SH-SY5Y (cell line): ENCODE results near the gene SNX11.

ENCODE experiments used
- GATA2 ChIP-seq: IDR thresholded peaks from 2 replicates; pipeline ENCODE4 v1.6.1; 2011; ENCODE audit warnings: mild to moderate bottlenecking, low read depth, low read length
- GATA3 ChIP-seq: IDR thresholded peaks from 2 replicates; pipeline ENCODE4 v1.6.1; 2011; ENCODE audit warnings: low read depth, mild to moderate bottlenecking, low read length, moderate library complexity

Gene SNX11

DNA sequence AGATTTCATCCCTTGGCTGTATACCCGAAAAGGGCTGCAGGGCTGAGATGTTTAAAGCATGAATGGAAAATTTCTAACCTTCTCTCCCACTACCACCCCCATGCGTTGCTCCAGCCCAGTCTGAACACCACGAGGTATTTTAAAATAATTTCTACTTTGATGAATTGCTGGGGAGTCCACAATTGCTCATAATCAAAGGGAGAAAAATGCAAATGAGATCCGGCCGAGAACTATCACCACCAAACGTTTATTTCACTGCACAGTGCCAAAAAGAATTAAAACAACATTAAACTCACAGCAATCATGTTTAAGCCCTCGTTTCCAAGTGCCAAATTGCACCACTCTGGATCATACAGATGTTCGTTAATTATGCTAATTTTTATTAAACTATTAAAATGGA, 36.7 kb downstream of the SNX11 start:
- TF ChIP-seq GATA3 (no peak), GATA2 (no peak)

DNA sequence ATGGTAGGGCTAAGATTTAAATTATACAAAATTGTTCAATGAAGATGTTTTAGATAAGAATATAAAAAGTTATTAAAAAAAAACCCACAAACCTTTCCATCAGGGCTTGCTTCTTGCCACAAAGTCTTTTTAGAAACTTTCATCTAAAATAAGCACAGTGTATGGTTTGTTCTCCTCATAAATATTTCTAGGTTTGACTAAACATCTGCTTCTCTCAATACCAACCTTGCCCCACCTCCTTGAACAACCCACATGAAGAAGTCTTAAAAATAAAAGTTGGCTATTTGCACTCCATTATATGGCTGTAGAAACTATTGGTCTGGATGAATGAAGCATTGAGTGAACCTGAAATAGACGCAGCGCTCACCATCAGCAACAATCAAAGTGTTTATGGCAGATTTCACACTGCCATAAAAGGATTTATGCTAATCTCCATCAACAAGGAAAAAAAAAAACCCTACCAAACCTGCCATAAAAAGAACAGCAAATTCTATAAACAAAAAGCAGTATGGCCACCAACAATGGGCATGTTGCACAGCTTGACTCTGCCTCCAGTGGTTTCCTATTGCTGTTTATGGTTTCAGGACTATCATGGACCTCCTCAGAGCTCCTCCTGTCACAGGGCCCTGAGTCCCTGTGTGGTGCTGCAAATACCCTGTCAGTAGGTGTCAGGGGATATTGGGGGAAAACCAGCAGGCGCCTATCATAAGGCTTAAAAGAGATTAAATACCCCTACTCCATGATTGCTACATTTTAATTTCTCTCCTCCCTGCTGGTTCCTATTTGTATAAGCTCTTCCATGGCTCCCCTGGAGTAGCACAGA, 37.6 kb downstream of the SNX11 start:
- TF ChIP-seq GATA2 = no peak
- TF ChIP-seq GATA3 = no peak

DNA sequence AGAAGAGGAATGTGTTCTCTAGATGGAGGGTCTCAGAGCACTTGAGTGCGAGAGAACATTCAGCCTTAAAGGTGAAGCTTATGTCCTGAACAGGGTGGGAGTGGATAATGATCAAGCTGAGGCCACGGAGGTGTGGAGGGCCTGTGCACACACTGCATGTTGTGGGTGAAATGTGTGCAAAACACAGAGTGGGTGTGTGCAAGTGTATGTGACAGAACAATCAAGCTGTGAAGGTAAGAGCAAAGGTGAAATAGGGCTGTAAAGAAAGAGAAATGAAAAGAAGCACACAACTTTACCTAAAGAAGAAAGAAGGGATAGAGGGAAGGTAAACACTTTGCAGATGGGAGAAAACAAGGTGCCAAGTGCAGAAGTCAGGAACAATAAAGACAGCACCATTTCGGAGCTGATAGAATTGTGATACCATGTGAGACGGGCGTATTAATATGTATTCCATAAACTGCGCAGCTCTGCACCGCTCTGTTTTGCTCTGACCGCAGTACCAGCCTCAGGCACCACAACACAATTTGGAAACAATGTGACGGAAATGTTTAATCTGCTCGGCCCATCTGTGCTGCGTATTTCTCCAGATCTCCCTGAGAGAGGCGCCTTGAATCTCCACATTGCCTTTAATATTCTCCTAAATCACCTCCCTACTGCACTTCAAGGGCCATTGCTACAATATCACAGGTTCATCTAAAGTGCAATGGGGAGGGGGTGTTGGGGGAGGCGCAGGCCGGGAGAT, 40.6 kb downstream of the SNX11 start:
- no peak for TF ChIP-seq GATA3
- peak; percentile 83 for TF ChIP-seq GATA2

DNA sequence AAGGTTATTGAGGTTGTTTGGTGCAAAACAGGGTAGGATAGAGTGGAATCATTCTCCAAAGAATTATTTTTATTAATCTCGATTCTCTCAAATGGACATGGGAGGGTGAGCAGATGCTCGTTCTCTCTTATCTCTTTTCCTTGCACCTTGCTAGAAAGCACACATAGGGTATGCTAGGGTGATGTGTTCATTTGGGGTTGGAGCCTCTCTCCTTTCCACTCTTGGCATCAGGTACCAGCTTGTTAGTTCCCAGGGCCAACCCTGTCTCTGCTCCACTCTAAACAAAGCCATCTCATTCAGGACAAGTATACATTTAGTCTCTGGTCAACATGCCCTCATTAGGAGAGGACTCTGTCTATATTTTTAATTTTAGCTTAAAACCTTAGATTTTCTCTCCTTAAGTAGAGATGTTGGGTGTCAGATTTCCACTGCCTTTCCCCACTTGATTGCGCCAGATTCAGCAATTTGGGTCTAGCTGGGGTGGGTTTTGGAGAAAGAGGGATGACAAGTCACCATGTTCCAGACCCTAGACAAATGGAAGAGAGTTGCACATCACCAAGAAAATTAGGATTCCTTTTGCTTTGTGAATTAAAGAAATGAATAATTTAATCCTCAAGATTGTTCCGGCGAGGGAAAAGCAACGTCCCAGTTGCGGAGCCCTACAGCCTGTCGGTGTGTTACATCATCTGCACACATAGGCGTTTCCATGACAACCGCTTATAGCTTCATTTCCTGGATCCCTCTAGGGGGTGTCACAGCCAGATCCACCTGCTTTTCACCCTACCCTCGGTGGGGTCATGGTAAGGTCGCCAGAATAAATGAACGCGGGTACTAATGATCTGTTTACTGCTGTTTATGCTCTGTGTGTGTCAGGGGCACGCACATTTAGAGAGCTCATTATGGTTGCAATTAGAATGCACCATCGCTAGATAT, 41.6 kb downstream of the SNX11 start:
- no peak for TF ChIP-seq GATA2
- no peak for TF ChIP-seq GATA3

DNA sequence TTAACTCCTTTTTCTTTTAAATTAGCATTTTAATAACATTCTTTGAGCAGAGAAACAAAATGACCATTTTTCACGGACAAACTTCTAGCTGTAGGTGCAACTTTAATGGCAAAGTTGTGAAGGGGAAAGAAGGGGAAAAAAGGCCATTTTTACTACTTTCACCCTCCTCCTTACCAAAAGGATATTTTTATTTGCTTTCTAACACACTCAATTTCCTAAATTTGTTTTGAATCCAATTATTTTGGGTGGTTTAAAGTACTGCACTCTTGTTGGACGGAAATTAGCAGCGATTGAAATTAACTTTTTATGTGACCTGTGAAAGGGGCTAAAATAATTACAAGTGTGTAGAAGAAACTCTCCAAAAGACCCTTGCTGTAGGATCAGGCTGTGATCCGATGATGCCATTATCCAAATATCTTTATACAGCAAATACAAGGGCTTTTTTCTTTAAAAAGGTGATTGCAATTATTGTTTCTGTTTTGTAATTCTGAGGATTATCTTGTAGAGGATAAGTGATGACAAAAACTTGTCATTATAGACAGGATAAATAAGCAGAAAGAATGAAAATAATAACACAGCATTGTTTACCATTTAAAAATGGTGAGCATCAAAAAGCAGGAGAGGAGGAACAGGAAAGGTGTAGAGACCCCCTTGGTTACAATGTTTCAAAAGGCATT, 42.4 kb downstream of the SNX11 start:
- no peak for TF ChIP-seq GATA3
- no peak for TF ChIP-seq GATA2

DNA sequence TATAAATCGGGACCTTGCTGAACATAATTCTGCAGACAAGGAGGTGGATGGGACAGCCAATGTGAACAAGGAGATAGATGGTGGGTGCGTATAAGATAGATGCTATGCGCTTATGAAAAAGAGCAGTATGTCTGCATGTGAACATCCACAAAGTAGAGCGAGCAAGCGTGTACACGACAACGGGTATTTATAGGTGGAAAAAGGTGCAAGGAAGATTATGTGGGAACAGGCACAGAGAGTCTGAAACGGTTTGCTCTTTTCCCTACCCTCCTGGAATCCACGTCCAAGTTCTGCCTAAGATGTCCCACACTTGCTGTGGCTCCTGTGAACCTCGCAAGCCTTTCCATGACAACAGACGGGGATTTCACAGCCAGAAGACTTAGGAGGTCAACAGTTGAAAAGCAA, 43.0 kb downstream of the SNX11 start:
- TF ChIP-seq GATA3 = no peak
- TF ChIP-seq GATA2 = no peak

DNA sequence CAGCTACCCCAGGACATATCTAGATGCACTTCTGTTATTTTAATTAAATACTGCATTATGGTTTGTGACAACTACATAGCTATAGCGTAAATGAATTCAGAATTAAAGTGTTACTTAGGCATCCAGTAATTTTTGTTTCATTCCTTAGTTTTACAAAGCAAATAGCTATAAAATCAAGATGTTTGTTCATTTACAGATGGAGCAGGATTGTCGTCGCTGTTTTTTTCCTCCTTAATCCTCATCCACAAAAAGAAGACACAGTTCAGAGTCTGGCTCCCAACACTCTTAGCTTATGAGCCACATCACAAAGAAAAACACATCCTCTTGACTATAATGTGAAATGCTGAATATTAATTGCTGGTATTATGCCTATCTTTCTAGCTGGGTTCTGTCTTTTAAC, 43.7 kb downstream of the SNX11 start:
- TF ChIP-seq GATA3 = no peak
- no peak for TF ChIP-seq GATA2

DNA sequence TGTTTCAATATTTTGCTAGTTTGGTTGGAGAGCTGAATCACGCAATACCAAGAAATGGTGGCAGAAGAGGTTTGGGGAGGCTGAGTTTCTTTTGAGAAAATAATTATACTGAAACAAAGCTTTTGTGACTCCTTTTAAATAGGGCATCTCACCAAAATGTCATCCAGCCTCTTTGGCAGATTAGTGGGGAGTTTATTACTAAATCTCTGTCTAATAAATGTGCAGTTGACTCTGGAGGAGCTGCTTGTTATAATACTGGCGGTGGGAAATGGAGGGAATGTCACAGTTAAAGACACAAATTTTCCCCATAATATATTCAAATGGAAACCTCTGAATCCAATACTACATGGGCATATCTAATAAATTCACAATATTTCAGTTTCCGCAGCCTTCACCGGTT, 44.7 kb downstream of the SNX11 start:
- TF ChIP-seq GATA3 (no peak), GATA2 (no peak)

DNA sequence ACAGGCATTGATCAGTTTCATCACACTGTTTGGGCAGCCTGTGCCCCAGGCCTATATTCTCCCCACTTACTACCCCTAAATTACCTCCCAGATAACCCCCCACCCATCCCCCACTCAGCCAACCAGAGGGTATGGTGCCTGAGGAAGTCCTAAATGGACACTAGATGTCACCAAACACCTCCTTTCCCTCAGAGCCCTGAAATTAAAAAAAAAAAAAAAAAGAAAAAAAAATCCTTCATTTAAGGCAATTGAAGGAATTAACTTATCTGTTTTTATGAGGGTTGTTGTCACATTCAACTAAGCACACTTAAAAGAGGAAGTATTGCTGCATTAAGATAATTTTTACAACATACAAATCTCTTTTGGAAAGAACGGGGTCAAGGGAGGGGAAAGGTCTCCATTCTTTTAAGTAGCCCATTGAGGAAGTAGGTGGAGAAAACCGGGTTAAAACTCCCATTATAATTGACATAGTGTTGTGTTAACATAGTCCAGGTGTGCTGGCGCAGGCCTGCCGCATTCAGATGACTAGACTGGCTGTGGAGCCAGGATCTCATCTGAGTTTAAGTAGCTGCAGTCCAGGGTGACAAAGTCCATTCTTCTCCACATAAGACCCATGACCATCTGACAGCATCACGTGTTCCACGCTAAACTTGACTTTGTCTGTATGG, 46.3 kb downstream of the SNX11 start:
- no peak for TF ChIP-seq GATA2
- no peak for TF ChIP-seq GATA3

DNA sequence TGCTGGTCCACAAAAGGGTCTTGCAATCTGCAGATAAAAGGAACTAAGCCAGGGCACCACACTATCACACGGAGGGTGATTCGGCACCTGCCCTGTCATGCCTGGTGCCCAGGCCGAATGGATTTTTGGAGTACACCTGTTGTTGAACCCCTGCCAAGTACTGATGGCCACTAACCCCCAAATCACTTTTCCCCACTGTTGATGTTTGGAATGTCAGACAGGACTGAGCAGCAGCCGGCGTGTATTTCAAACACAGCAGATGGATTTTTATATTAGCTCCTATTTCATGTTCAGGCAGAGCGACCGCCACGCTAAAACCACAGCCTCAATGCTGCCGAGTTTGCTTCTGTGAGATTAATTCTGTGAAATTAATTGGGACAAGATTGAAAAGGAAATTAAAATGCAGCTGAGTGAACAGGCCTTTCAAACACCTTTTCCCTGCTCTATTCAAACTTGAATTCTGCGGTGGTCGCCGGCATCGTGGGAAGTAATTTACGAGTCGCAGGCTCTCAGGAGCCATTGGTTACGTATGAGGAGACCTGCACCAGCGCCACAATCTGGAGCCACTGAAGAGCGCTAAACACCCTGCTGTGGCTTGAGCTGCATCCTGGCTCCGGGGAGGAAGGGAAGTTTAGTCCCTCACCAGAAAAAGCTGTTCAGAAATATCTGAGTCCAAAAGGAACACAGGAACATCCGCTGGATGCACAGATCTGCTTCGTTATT, 48.5 kb downstream of the SNX11 start:
- TF ChIP-seq GATA3 = no peak

DNA sequence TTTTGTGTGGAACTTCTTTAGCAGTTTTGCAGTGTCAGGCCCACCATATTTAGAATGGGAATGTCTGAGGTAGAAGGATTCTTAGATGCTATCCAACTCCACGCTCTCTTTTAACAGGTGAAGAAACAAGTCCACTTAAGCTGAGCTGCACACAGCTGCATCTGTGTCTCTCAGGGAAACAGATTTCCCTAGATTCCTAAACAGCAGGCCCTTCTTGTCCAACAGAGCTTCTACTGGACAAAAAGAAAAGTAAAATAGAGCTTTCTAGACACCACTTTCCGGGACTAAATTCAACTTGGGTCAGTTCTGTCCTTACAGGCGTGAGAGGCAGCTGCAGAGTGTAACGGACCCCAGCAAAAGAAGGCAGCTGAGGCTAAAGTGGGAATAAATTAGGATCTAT, 51.7 kb downstream of the SNX11 start:
- TF ChIP-seq GATA3 (no peak), GATA2 (no peak)

DNA sequence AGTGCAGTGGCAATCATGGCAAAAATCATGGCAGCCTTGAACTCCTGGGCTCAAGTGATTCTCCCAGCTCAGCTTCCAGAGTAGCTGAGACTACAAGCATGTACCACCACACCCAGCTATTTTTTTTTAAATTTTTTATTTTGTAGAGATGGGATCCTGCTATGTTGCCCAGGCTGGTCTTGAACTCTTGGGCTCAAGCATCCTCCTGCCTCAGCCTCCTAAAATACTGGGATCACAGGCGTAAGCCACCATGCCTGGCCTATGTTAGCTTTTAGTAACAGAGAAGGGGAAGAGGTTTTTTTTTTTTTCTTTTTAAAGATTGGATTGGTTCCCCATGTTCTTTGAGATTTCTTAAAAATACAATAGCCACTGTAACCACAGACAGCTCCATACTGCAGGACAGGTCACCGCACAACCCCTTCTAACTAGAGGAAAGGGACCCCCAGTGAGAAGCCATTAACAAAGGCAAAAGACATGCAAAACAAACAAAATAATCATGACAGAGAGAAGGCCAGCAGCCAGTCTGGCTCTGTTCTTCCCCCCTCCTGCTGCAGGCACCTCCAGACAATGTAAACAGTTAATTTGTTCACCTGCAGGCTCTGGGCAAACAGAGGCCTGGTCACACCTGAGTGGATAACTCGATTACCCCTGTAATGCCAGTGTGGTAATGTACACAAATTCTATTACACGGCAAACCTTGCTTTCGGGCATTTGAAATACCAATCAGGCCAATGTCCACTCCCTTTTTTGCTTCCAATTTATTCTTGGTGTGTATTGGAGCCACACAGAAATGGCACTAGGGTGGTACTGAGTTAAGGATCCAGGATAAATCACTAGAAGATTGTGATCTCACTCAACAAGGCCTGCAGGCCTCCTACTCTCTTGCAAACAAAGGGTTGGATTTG, 52.9 kb downstream of the SNX11 start:
- TF ChIP-seq GATA2 (no peak), GATA3 (no peak)
